Measurements from ENCODE around the gene ONECUT3.

- TF ChIP-seq ZBTB7A (tag by site-specific recombination; IDR thresholded peaks at IDR 0.05; ENCODE audit: low read depth) (0 out of 2 replicates have a peak, but pooled peaks have one; percentile 21), HOXA7 (CRISPR knock-in tag; IDR thresholded peaks at IDR 0.05; ENCODE audit: borderline replicate concordance) (no peak), ZNF645 (tag by site-specific recombination; IDR thresholded peaks at IDR 0.05) (no peak), CTCF (tag by site-specific recombination; IDR thresholded peaks at IDR 0.05) (no peak), ZNF302 (tag by site-specific recombination; IDR thresholded peaks at IDR 0.05; ENCODE audit: low read depth) (no peak), ZNF76 (tag by site-specific recombination; IDR thresholded peaks at IDR 0.05; ENCODE audit: borderline replicate concordance, low read depth) (no peak), ZNF670 (tag by site-specific recombination; IDR thresholded peaks at IDR 0.05; ENCODE audit: low read depth) (no peak), ZNF280D (tag by site-specific recombination; IDR thresholded peaks at IDR 0.05) (no peak), ZNF114 (tag by site-specific recombination; IDR thresholded peaks at IDR 0.05) (no peak), ZBTB11 (tag by site-specific recombination; conservative IDR thresholded peaks at IDR 0.05; ENCODE audit: low read depth) (no peak)
Observed at GRCh38 chr19:1768918-1769644, 15.8 kb downstream of the ONECUT3 start.

All from HEK293 (cell line).